Activated T-cell treated with anti-CD3 and anti-CD28 coated beads, Interleukin-2, amount 50 U/mL, for 4 hours (primary cell): ENCODE data around the gene MAST2. TPM values are rescaled to one million over a fixed set of nuclear protein-coding genes. Genes with fewer than 3 reads are reported as not detected.
A peak's percentile ranks its signal among the peaks of the same experiment; 100 is the strongest.
"Not testable (repeated sequence)": the region's sequence is repeated elsewhere in the genome, so short reads cannot be mapped to it uniquely, and the experiment has no call there.

ENCODE experiments used
- ATAC-seq, 2 donors: fragments of 200-7000 bp; cut with Tn5 transposase; one replicate each; pipeline ENCODE4 v1.10.0; 2021
- DNase-seq: peaks from one replicate; pipeline ENCODE4 v3.0.0-alpha.2; 2020
- H3K27me3 Mint-ChIP-seq: one replicate; pipeline ENCODE4 v1.8.0; 2021; ENCODE audit warnings: low read depth, mixed read lengths
- H3K36me3 Mint-ChIP-seq: one replicate; pipeline ENCODE4 v1.8.0; 2022; ENCODE audit warnings: mixed read lengths; ENCODE audit not compliant: insufficient read depth
- H3K4me1 Mint-ChIP-seq: one replicate; pipeline ENCODE4 v1.8.0; 2021; ENCODE audit warnings: low read depth, mixed read lengths
- H3K4me3 Mint-ChIP-seq: one replicate; pipeline ENCODE4 v1.8.0; 2021; ENCODE audit warnings: mild to moderate bottlenecking, moderate library complexity, mixed read lengths
- H3K9me3 Mint-ChIP-seq: one replicate; pipeline ENCODE4 v1.8.0; 2021; ENCODE audit warnings: mixed read lengths
- total RNA-seq, 3 donors: library from RNA; stranded (reverse); gene quantifications; one replicate each; pipeline ENCODE4 v1.2.1, GENCODE V29; 2021

Gene MAST2
- total RNA-seq, 3 donors from 2014 or later = 15.7 to 19.3 (median 17.6) TPM

- Mint-ChIP-seq H3K27me3 (peaks cover 11% of the 10 kb centered on the region), H3K9me3 (no peaks in the 10 kb centered on the region), H3K4me1 (no peaks in the 10 kb centered on the region), H3K36me3 (no peaks in the 10 kb centered on the region), H3K4me3 (no peak overlapping the region)
- no peak for ATAC-seq
- no peak for DNase-seq
Measured at GRCh38 chr1:45796946-45797345, 6.5 kb upstream of the MAST2 start.

GRCh38 chr1:45800899-45801298 lies 2.5 kb upstream of the MAST2 start:
- Mint-ChIP-seq H3K9me3 (no peaks in the 10 kb centered on the region), H3K27me3 (no peaks in the 10 kb centered on the region), H3K36me3 (no peaks in the 10 kb centered on the region), H3K4me1 (peaks cover 21% of the 10 kb centered on the region), H3K4me3 (no peak overlapping the region)
- DNase-seq (no peak), ATAC-seq (no peak)

- H3K9me3 Mint-ChIP-seq = no peaks in the 10 kb centered on the region
Measured at GRCh38 chr1:45802343-45803298, 791 bp upstream of the MAST2 start.

GRCh38 chr1:45803781-45804668 lies 613 bp downstream of the MAST2 start:
- Mint-ChIP-seq H3K4me1 (peaks cover 21% of the 10 kb centered on the region), H3K4me3 (peak overlapping the region; percentile 87)
- not testable (repeated sequence) for H3K27me3 Mint-ChIP-seq, H3K36me3 Mint-ChIP-seq, H3K9me3 Mint-ChIP-seq
- DNase-seq = peak; percentile 10
- peak; percentile 35 to 44 for ATAC-seq

More at GRCh38 chr1:45802343-45803298, 791 bp upstream of the MAST2 start:
- DNase-seq = no peak
- peak in 1 of 2 donors; percentile 13 for ATAC-seq
- H3K4me3 Mint-ChIP-seq = peak overlapping the region; percentile 80
- peaks cover 4% of the 10 kb centered on the region for H3K36me3 Mint-ChIP-seq
- peaks cover 21% of the 10 kb centered on the region for H3K4me1 Mint-ChIP-seq
- H3K27me3 Mint-ChIP-seq = no peaks in the 10 kb centered on the region

DNA sequence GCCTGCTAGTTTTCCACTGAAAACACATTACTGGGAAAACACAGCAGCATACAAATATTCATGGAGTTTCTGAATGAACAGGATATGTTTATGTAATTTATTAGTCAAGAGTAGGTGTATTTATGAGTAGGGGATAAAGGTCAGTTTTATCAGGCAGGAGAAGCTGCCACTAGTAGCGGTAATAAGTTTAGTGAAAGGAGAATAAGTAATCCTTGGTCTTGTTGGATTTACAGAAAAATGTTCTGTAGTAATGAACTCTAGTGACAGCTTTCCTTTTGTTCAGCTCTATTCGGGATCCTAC lies 1.2 kb downstream of the MAST2 start:
- no peaks in the 10 kb centered on the region for H3K9me3 Mint-ChIP-seq
- ATAC-seq (no peak), DNase-seq (no peak)
- H3K36me3 Mint-ChIP-seq = peaks cover 4% of the 10 kb centered on the region
- H3K4me1 Mint-ChIP-seq = peaks cover 21% of the 10 kb centered on the region
- no peaks in the 10 kb centered on the region for H3K27me3 Mint-ChIP-seq
- peak overlapping the region; percentile 87 for H3K4me3 Mint-ChIP-seq

DNA sequence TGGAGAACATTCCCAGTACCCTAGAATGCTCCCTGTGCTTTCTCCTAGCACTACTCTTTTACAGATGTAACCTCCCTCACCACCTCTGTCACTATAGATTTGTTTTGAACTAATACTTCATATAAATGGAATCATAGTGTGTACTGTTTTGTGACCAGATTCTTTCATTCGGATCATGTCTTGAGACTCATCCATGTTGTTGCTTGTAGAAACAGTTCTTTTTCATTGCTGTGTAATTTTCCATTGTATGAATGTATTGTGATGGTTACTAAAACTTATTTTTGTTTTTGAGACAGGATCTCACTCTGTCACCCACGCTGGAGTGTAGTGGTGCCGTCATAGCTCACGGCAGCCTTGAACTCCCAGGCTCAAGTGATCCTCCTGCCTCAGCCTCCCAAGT lies 2.7 kb downstream of the MAST2 start:
- Mint-ChIP-seq H3K9me3 (no peaks in the 10 kb centered on the region), H3K36me3 (peaks cover 4% of the 10 kb centered on the region), H3K4me3 (no peak overlapping the region), H3K4me1 (peaks cover 21% of the 10 kb centered on the region), H3K27me3 (no peaks in the 10 kb centered on the region)
- ATAC-seq = no peak
- DNase-seq = no peak

GRCh38 chr1:45809761-45810160 lies 6.3 kb downstream of the MAST2 start:
- Mint-ChIP-seq H3K4me3 (no peak overlapping the region), H3K4me1 (peaks cover 5% of the 10 kb centered on the region), H3K9me3 (no peaks in the 10 kb centered on the region), H3K27me3 (no peaks in the 10 kb centered on the region), H3K36me3 (peaks cover 4% of the 10 kb centered on the region)
- ATAC-seq (no peak), DNase-seq (no peak)

- Mint-ChIP-seq H3K36me3 (peaks cover 8% of the 10 kb centered on the region), H3K27me3 (no peaks in the 10 kb centered on the region), H3K4me1 (peaks cover 2% of the 10 kb centered on the region), H3K9me3 (peaks cover 6% of the 10 kb centered on the region), H3K4me3 (no peak overlapping the region)
- no peak for ATAC-seq
- DNase-seq = no peak
Measured at GRCh38 chr1:45814776-45815175, 11.4 kb downstream of the MAST2 start.

GRCh38 chr1:45815667-45816458 lies 12.5 kb downstream of the MAST2 start:
- H3K9me3 Mint-ChIP-seq = peaks cover 6% of the 10 kb centered on the region
- no peak for DNase-seq
- H3K36me3 Mint-ChIP-seq = peaks cover 8% of the 10 kb centered on the region
- no peak for ATAC-seq
- no peaks in the 10 kb centered on the region for H3K27me3 Mint-ChIP-seq
- H3K4me1 Mint-ChIP-seq = peaks cover 6% of the 10 kb centered on the region
- H3K4me3 Mint-ChIP-seq = no peak overlapping the region

DNA sequence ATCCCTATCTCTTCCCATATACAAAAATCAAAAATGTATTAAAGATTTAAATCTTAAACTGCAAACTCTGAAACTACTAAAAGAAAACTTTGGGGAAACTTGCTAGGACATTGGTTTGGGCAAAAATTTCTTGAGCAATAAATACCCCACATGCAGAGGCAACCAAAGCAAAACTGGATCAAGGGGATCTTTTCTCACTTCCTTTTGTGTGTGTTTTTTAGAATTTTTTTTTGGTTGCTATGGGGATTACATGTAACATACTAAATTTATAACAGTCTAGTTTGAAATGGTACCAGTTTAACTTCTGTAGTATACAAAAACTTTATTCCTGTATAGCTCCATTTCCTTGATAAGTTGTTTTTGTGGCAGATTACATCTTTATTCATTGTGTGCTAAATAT lies 16.8 kb downstream of the MAST2 start:
- Mint-ChIP-seq H3K4me3 (no peak overlapping the region), H3K9me3 (peaks cover 6% of the 10 kb centered on the region), H3K27me3 (no peaks in the 10 kb centered on the region), H3K4me1 (peaks cover 6% of the 10 kb centered on the region), H3K36me3 (peaks cover 14% of the 10 kb centered on the region)
- no peak for DNase-seq
- no peak for ATAC-seq

DNA sequence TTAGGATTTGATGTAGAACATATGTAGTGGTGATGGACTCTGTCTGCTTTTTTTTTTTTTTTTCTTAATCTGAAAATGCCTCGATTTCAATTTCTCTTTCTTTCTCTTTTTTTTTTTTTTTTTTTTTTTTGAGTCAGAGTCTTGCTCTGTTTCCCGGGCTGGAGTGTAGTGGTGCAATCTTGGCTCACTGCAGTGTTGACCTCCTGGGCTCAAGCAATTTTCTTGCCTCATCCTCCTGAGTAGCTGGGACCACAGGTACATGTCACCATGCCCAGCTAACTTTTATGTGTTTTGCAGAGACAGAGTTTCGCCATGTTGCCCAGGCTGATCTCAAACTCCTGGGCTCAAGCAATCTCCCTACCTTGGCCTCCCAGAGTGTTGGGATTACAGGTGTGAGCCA lies 17.4 kb downstream of the MAST2 start:
- ATAC-seq = no peak
- H3K27me3 Mint-ChIP-seq = no peaks in the 10 kb centered on the region

GRCh38 chr1:45822644-45823043 lies 19.2 kb downstream of the MAST2 start:
- Mint-ChIP-seq H3K4me1 (peaks cover 6% of the 10 kb centered on the region), H3K4me3 (no peak overlapping the region), H3K27me3 (no peaks in the 10 kb centered on the region), H3K36me3 (peaks cover 19% of the 10 kb centered on the region), H3K9me3 (peaks cover 6% of the 10 kb centered on the region)
- DNase-seq (no peak), ATAC-seq (no peak)

More for the DNA sequence above, 17.4 kb downstream of the MAST2 start:
- peaks cover 14% of the 10 kb centered on the region for H3K36me3 Mint-ChIP-seq
- H3K4me1 Mint-ChIP-seq = peaks cover 6% of the 10 kb centered on the region
- H3K4me3 Mint-ChIP-seq = no peak overlapping the region
- peaks cover 6% of the 10 kb centered on the region for H3K9me3 Mint-ChIP-seq
- no peak for DNase-seq

DNA sequence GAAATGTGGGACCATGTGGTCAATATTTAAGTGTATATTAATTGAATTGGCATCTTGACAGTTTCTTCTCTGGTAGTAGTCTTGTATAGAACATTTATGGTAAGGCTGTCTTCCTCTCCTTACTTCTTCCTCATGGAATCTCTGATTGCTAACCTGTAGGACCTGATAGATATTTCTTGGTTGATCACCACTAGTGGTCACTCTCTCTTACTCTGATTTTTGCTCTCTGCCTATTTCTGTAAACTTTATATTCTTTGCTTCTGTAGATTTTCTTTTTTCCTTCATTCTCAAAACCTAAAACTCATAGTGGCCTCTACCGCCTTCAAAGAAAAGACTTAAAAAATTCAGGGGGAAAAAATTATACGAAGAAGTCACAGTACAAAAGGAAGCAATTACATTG lies 21.2 kb downstream of the MAST2 start:
- H3K36me3 Mint-ChIP-seq = peaks cover 15% of the 10 kb centered on the region

DNA sequence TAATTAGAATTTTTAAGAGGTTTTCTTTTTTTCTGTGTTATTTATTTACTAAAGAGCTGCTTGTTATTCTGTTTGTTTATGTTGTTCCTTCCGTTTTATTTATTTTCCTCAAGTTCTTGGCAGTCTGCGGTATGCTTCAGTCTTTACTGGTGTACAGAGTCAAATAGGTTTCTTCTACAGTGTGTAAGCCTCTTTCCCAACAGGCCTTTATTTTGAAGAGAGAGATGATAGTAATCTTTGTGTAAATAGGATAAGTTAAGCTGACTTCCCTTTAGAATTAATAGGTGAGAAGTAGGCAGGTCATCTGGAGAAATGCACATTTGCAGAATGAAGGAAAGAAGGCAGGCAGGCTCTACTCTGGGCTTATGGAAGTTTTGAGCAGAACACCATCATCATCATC lies 23.8 kb downstream of the MAST2 start:
- peaks cover 21% of the 10 kb centered on the region for H3K36me3 Mint-ChIP-seq
- DNase-seq (no peak), ATAC-seq (no peak)
- no peak overlapping the region for H3K4me3 Mint-ChIP-seq
- no peaks in the 10 kb centered on the region for H3K27me3 Mint-ChIP-seq
- no peaks in the 10 kb centered on the region for H3K9me3 Mint-ChIP-seq
- H3K4me1 Mint-ChIP-seq = no peaks in the 10 kb centered on the region

More for the DNA sequence above, 21.2 kb downstream of the MAST2 start:
- Mint-ChIP-seq H3K27me3 (no peaks in the 10 kb centered on the region), H3K4me1 (peaks cover 6% of the 10 kb centered on the region), H3K9me3 (peaks cover 2% of the 10 kb centered on the region), H3K4me3 (no peak overlapping the region)
- ATAC-seq (no peak), DNase-seq (no peak)
